Left ventricle myocardium inferior (tissue), 1 donor: Measurements from ENCODE around the gene USP36. TPM values are rescaled to one million over a fixed set of nuclear protein-coding genes. Genes with fewer than 3 reads are reported as not detected.

Experiments
- DNase-seq: peaks from one replicate; pipeline ENCODE4 v3.0.0-alpha.2; 2020
- H3K27ac ChIP-seq: fragments of 200-600 bp; replicated peaks from 2 replicates; pipeline ENCODE4 v1.8.0; 2021
- H3K27me3 ChIP-seq: fragments of 200-600 bp; 2 replicates; pipeline ENCODE4 v1.8.0; 2021; ENCODE audit warnings: low read depth
- H3K36me3 ChIP-seq: fragments of 200-600 bp; 2 replicates; pipeline ENCODE4 v1.8.0; 2021
- H3K4me1 ChIP-seq: fragments of 200-600 bp; 2 replicates; pipeline ENCODE4 v1.8.0; 2021
- H3K4me3 ChIP-seq: fragments of 200-600 bp; 2 replicates; pipeline ENCODE4 v1.8.0; 2021; ENCODE audit warnings: mild to moderate bottlenecking, moderate library complexity
- H3K9me3 ChIP-seq: fragments of 200-600 bp; replicated peaks from 2 replicates; pipeline ENCODE4 v1.8.0; 2021
- intact Hi-C: fragments of 100-400 bp; cut with micrococcal nuclease; formaldehyde crosslinking; loops from one replicate; pipeline ENCODE4 v1.11.0; 2022
- total RNA-seq: library from RNA; stranded (reverse); fragmentation: NEBNext Ultra II Directional; extraction: Animal tissue kit (Norgen Biotek cat#: 25700); gene quantifications from one replicate; pipeline ENCODE4 v1.2.1, GENCODE V29; 2021
- TF ChIP-seq, protein P1 (sequence below): fragments of 200-600 bp; IDR thresholded peaks from 2 replicates; pipeline ENCODE4 v1.8.0; 2021; ENCODE audit warnings: antibody characterized with exemption, mild to moderate bottlenecking, borderline replicate concordance
- donor health status: DM: no; HTN: yes; CAD: no; lungs with severe emphysema.

Gene USP36
- total RNA-seq, 1 donor from 2014 or later: 19.4 TPM

DNA sequence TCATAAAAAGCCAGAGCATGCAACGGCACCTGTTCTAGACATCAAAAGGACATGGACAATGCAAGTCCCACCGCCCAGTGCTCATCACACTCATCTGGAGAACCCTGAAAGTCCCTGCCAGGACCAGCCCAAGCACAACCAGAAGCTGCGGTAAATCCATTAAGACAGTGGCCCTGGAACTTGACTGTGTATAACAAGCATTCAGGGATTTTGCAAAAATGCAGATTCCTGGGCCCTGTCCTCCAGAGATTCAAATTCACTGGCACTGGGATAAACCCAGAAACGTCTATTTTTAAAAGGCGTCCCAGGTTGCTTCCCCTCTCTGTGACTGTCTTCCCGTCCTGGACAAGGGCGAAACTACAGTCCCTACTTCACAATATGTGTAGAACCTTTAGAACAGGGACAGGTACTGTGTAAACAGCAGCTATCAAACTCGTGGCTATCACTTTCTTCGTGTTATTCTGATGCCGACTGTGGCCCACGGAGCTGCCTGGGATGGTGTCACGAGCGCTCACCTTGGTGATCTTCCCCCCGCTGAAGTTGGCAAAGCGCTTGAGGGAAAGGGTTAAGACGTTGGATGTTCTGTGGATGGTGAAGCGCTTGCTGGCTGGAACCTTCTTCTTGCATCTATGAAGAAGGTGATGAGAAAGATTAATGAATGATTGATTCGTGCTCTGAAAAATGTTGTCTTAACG lies 22.3 kb downstream of the USP36 start:
- peaks cover 99% of the 10 kb centered on the region for H3K36me3 ChIP-seq
- no peaks in the 10 kb centered on the region for H3K9me3 ChIP-seq
- H3K27me3 ChIP-seq: no peaks in the 10 kb centered on the region
- H3K27ac ChIP-seq: peak overlapping the region; percentile 20
- intact Hi-C loops: no loop called here
- H3K4me1 ChIP-seq: peaks cover 22% of the 10 kb centered on the region
- no peak overlapping the region for H3K4me3 ChIP-seq
- no peak for DNase-seq
- TF ChIP-seq, protein P1, sequence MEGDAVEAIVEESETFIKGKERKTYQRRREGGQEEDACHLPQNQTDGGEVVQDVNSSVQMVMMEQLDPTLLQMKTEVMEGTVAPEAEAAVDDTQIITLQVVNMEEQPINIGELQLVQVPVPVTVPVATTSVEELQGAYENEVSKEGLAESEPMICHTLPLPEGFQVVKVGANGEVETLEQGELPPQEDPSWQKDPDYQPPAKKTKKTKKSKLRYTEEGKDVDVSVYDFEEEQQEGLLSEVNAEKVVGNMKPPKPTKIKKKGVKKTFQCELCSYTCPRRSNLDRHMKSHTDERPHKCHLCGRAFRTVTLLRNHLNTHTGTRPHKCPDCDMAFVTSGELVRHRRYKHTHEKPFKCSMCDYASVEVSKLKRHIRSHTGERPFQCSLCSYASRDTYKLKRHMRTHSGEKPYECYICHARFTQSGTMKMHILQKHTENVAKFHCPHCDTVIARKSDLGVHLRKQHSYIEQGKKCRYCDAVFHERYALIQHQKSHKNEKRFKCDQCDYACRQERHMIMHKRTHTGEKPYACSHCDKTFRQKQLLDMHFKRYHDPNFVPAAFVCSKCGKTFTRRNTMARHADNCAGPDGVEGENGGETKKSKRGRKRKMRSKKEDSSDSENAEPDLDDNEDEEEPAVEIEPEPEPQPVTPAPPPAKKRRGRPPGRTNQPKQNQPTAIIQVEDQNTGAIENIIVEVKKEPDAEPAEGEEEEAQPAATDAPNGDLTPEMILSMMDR: no peak

DNA sequence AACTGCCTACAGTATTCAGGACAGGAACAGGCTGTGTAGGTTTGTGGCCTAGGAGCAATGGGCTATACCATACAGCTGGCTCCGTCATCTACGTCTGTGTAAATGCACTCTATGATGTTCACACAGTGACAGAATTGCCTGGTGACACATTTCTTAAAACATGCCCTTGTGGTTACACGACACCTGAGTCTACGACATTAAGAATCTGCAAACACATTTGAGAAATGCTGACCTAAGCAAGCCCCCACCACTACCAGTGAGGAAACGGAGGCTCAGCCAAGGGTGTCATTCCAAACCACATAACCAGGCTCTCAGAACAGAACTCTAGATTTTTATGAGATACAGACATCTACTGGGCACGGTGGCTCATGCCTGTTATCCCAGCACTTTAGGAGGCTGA lies 23.5 kb downstream of the USP36 start:
- Histone ChIP-seq H3K36me3 (peaks cover 100% of the 10 kb centered on the region), H3K27ac (no peak overlapping the region), H3K9me3 (no peaks in the 10 kb centered on the region), H3K4me1 (peaks cover 30% of the 10 kb centered on the region), H3K27me3 (no peaks in the 10 kb centered on the region), H3K4me3 (no peak overlapping the region)
- intact Hi-C loops: no loop called here
- TF ChIP-seq, protein P1: no peak
- DNase-seq: no peak

DNA sequence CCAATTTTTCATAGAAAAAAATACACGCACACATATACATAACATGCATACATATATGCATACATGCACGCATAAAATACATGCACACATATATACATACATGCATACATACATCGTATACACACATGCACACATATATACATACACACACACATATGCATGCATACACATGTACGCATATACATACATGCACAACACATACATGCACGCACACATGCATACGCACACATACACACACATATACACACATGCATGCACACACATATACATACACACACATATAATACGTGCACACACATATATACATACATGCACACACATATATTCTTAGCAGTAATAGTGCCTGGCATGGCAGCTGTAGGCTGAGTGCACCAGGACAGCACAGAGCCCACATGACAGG lies 24.9 kb downstream of the USP36 start:
- TF ChIP-seq, protein P1: no peak
- DNase-seq: no peak
- Histone ChIP-seq H3K4me1 (peaks cover 30% of the 10 kb centered on the region), H3K27ac (no peak overlapping the region), H3K36me3 (peaks cover 100% of the 10 kb centered on the region), H3K4me3 (no peak overlapping the region), H3K27me3 (no peaks in the 10 kb centered on the region), H3K9me3 (no peaks in the 10 kb centered on the region)
- intact Hi-C loops: no loop called here

DNA sequence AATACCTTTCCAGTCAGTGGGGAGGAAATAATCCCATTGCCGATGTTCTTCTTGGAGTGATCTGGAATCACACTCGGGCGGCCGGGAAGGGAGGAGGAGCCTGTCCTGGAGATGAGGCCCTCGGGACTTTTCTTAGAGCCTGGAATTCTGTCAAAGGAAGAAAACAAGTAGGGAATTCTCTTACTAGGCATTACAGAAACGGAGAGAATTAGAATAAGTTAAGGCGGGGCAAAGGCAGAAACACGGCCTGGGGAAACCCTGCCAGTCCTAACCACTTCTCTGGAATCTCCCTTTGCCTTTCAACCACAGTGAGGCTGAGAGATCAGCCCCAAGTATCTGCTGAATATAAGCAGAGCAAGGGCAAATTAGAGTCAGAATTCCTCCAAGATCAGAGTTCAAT lies 27.8 kb downstream of the USP36 start:
- H3K4me1 ChIP-seq: peaks cover 16% of the 10 kb centered on the region
- TF ChIP-seq, protein P1: no peak
- DNase-seq: no peak
- intact Hi-C loops: no loop called here
- no peaks in the 10 kb centered on the region for H3K27me3 ChIP-seq
- H3K36me3 ChIP-seq: peaks cover 100% of the 10 kb centered on the region
- H3K27ac ChIP-seq: peak overlapping the region; percentile 52
- H3K4me3 ChIP-seq: no peak overlapping the region
- no peaks in the 10 kb centered on the region for H3K9me3 ChIP-seq

DNA sequence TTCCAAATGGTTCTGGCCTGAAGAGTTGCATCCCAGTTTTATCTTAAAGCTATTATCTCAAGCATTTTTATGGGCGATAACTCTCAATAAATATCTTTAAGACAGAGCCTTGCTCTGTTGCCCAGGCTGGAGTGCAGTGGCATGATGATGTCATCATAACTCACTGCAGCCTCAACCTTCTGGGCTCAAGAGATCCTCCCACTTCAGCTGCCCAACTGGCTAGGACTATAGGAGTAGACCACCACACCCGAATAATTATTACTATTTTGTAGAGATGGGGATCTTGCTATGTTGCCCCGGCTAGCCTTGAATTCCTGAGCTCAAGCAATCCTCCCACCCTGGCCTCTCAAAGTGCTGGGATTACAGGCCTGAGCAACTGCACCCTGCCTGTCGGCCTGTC lies 32.5 kb downstream of the USP36 start:
- peaks cover 29% of the 10 kb centered on the region for H3K4me1 ChIP-seq
- DNase-seq: no peak
- intact Hi-C loops: no loop called here
- H3K27me3 ChIP-seq: no peaks in the 10 kb centered on the region
- H3K27ac ChIP-seq: no peak overlapping the region
- no peaks in the 10 kb centered on the region for H3K9me3 ChIP-seq
- TF ChIP-seq, protein P1: no peak
- peaks cover 94% of the 10 kb centered on the region for H3K36me3 ChIP-seq
- H3K4me3 ChIP-seq: no peak overlapping the region
